Measurements from ENCODE around the gene ABCD3. TPM values are rescaled to one million over a fixed set of nuclear protein-coding genes. Genes with fewer than 3 reads are reported as not detected.

The ABCD3 gene
- polyA plus RNA-seq, 3 donors, result 7.8 to 24.9 (median 21.0) TPM

- Mint-ChIP-seq H3K9me3 (peaks cover 0 to 2% (median 0%) of the 10 kb centered on the region in 7 donors), H3K4me3 (no peak overlapping the region), H3K27ac (no peak overlapping the region), H3K4me1 (peaks cover 8% of the 10 kb centered on the region), H3K36me3 (peaks cover 18 to 44% of the 10 kb centered on the region in 2 donors), H3K27me3 (ENCODE audit: low read depth in 3 of 3) (peaks cover 0 to 3% (median 1%) of the 10 kb centered on the region in 3 donors)
- no peak overlapping the region for H3K4me3 ChIP-seq (replicated peaks in 1 of 3; ENCODE audit: low read depth in 2 of 3, low read length in 3 of 3)
- no peak overlapping the region for H2AFZ ChIP-seq (ENCODE audit: insufficient read depth, low read depth, low read length, poor library complexity, severe bottlenecking)
- 100% methylated on average over 1 of the region's 1 CpG for WGBS (ENCODE audit: insufficient coverage)
- DNase-seq, result no peak
- no peak overlapping the region for H3K9ac ChIP-seq (ENCODE audit: insufficient read depth, low read length, poor library complexity, severe bottlenecking)
- no peaks in the 10 kb centered on the region for H4K20me1 ChIP-seq (ENCODE audit: insufficient read depth, low read length)
- no peaks in the 10 kb centered on the region for H3K9me3 ChIP-seq (replicated peaks in 1 of 2; ENCODE audit: control insufficient read depth in 1 of 2, insufficient read depth in 1 of 2, low read length in 2 of 2)
- no peak overlapping the region for H3K4me2 ChIP-seq (replicated peaks; ENCODE audit: extremely low read depth, low read length, poor library complexity, severe bottlenecking)
- peaks cover 0 to 5% of the 10 kb centered on the region in 2 donors for H3K4me1 ChIP-seq (ENCODE audit: control insufficient read depth in 1 of 2, insufficient read depth in 2 of 2, low read length in 2 of 2)
- TF ChIP-seq, protein P1, sequence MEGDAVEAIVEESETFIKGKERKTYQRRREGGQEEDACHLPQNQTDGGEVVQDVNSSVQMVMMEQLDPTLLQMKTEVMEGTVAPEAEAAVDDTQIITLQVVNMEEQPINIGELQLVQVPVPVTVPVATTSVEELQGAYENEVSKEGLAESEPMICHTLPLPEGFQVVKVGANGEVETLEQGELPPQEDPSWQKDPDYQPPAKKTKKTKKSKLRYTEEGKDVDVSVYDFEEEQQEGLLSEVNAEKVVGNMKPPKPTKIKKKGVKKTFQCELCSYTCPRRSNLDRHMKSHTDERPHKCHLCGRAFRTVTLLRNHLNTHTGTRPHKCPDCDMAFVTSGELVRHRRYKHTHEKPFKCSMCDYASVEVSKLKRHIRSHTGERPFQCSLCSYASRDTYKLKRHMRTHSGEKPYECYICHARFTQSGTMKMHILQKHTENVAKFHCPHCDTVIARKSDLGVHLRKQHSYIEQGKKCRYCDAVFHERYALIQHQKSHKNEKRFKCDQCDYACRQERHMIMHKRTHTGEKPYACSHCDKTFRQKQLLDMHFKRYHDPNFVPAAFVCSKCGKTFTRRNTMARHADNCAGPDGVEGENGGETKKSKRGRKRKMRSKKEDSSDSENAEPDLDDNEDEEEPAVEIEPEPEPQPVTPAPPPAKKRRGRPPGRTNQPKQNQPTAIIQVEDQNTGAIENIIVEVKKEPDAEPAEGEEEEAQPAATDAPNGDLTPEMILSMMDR (IDR thresholded peaks at IDR 0.05), result no peak
- H3K27me3 ChIP-seq (ENCODE audit: control insufficient read depth in 2 of 2, insufficient read depth in 2 of 2, low read length in 2 of 2), result no peaks in the 10 kb centered on the region
- H3K27ac ChIP-seq (ENCODE audit: low read depth in 1 of 2, low read length in 2 of 2), result no peak overlapping the region
- intact Hi-C loops (cut with micrococcal nuclease), result loop anchor here in 1 of 2 donors (10.0 kb wide), 1 partner anchor 277 kb away; no protein-coding TSS in a partner anchor
- no peaks in the 10 kb centered on the region for H3K79me2 ChIP-seq (ENCODE audit: insufficient read depth, low read length)
- H3K36me3 ChIP-seq (replicated peaks in 1 of 2; ENCODE audit: control insufficient read depth in 1 of 2, insufficient read depth in 2 of 2, low read length in 2 of 2), result peaks cover 5 to 45% of the 10 kb centered on the region in 2 donors
Observed at GRCh38 chr1:94528299-94528698, 110.1 kb downstream of the ABCD3 start.

DNA sequence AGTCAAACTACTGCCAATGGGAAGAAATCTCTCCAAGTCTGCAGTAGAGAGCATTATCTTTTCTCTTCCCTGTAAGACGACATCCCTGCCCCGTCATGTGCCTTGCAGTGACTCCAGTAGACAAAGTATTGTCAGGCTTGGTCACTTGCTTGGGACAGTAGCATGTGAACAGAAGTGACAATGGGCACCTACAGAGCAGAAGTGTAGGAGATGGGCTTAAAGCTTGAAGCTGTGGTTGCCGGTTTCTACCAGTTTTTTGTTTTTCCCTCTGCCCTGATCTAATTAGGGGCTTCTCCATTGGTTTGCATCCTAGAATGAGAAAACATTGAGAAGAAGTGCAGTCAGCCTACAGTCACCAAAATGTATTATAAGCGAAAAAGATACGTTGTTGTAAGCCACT lies 110.6 kb downstream of the ABCD3 start:
- Histone ChIP-seq H3K36me3 (replicated peaks in 1 of 2; ENCODE audit: control insufficient read depth in 1 of 2, insufficient read depth in 2 of 2, low read length in 2 of 2) (peaks cover 5 to 45% of the 10 kb centered on the region in 2 donors), H3K27me3 (ENCODE audit: control insufficient read depth in 2 of 2, insufficient read depth in 2 of 2, low read length in 2 of 2) (no peaks in the 10 kb centered on the region), H3K79me2 (ENCODE audit: insufficient read depth, low read length) (no peaks in the 10 kb centered on the region), H3K9ac (ENCODE audit: insufficient read depth, low read length, poor library complexity, severe bottlenecking) (no peak overlapping the region), H3K4me2 (replicated peaks; ENCODE audit: extremely low read depth, low read length, poor library complexity, severe bottlenecking) (no peak overlapping the region), H3K4me3 (replicated peaks in 1 of 3; ENCODE audit: low read depth in 2 of 3, low read length in 3 of 3) (no peak overlapping the region), H4K20me1 (ENCODE audit: insufficient read depth, low read length) (no peaks in the 10 kb centered on the region), H3K4me1 (ENCODE audit: control insufficient read depth in 1 of 2, insufficient read depth in 2 of 2, low read length in 2 of 2) (peaks cover 0 to 5% of the 10 kb centered on the region in 2 donors), H3K27ac (ENCODE audit: low read depth in 1 of 2, low read length in 2 of 2) (no peak overlapping the region), H3K9me3 (replicated peaks in 1 of 2; ENCODE audit: control insufficient read depth in 1 of 2, insufficient read depth in 1 of 2, low read length in 2 of 2) (no peaks in the 10 kb centered on the region), H2AFZ (ENCODE audit: insufficient read depth, low read depth, low read length, poor library complexity, severe bottlenecking) (no peak overlapping the region)
- Mint-ChIP-seq H3K27ac (no peak overlapping the region), H3K4me1 (peaks cover 9% of the 10 kb centered on the region), H3K4me3 (no peak overlapping the region), H3K36me3 (peaks cover 18 to 44% of the 10 kb centered on the region in 2 donors), H3K27me3 (ENCODE audit: low read depth in 3 of 3) (peaks cover 0 to 3% (median 1%) of the 10 kb centered on the region in 3 donors), H3K9me3 (peaks cover 0 to 2% (median 0%) of the 10 kb centered on the region in 7 donors)
- WGBS (ENCODE audit: insufficient coverage), result 93% methylated on average over 3 of the region's 5 CpGs
- DNase-seq, result no peak
- intact Hi-C loops (cut with micrococcal nuclease), result loop anchor here in 1 of 2 donors (10.0 kb wide), 1 partner anchor 276 kb away; no protein-coding TSS in a partner anchor
- TF ChIP-seq, protein P1 (IDR thresholded peaks at IDR 0.05), result no peak
